Muscle layer of duodenum (tissue), 2 donors: ENCODE data around the gene F2R.

Experiments
- H3K27ac ChIP-seq: one replicate; pipeline ENCODE4 v1.7.0; 2013; ENCODE audit warnings: mild to moderate bottlenecking, low read length
- H3K27me3 ChIP-seq: one replicate; pipeline ENCODE4 v1.7.0; 2013; ENCODE audit warnings: low read depth, mild to moderate bottlenecking, control low read depth, low read length
- H3K36me3 ChIP-seq, 2 donors: one replicate each; pipeline ENCODE4 v1.7.0; 2013; ENCODE audit warnings: low read length in 2 of 2, control low read depth in 1 of 2, mild to moderate bottlenecking in 1 of 2; ENCODE audit not compliant: insufficient read depth in 2 of 2, control insufficient read depth in 1 of 2
- H3K4me1 ChIP-seq, 2 donors: one replicate each; pipeline ENCODE4 v1.7.0; 2013; ENCODE audit warnings: low read length in 2 of 2, mild to moderate bottlenecking in 2 of 2, control low read depth in 1 of 2, moderate library complexity in 1 of 2; ENCODE audit not compliant: insufficient read depth in 2 of 2, control insufficient read depth in 1 of 2
- H3K4me3 ChIP-seq, 2 donors: one replicate each; pipeline ENCODE4 v1.7.0; 2013; ENCODE audit warnings: low read length in 2 of 2, low read depth in 1 of 2, mild to moderate bottlenecking in 1 of 2
- H3K9me3 ChIP-seq, 2 donors: one replicate each; pipeline ENCODE4 v1.7.0; 2013; ENCODE audit warnings: low read length in 2 of 2, control low read depth in 1 of 2, mild to moderate bottlenecking in 1 of 2; ENCODE audit not compliant: control insufficient read depth in 1 of 2
- donor health status: healthy.

F2R gene

GRCh38 chr5:76691467-76692273 is 24.3 kb upstream of the F2R start:
- Histone ChIP-seq H3K9me3 (no peaks in the 10 kb centered on the region), H3K27me3 (no peaks in the 10 kb centered on the region), H3K36me3 (peaks cover 0 to 6% of the 10 kb centered on the region in 2 donors), H3K4me1 (peaks cover 0 to 4% of the 10 kb centered on the region in 2 donors), H3K27ac (no peak overlapping the region), H3K4me3 (no peak overlapping the region)

- no peak overlapping the region for H3K27ac ChIP-seq
- no peaks in the 10 kb centered on the region for H3K27me3 ChIP-seq
- H3K36me3 ChIP-seq = peaks cover 0 to 6% of the 10 kb centered on the region in 2 donors
Measured at GRCh38 chr5:76692274-76692540, 23.7 kb upstream of the F2R start.

GRCh38 chr5:76692651-76693050 is 23.3 kb upstream of the F2R start:
- Histone ChIP-seq H3K27ac (no peak overlapping the region), H3K9me3 (no peaks in the 10 kb centered on the region), H3K27me3 (no peaks in the 10 kb centered on the region), H3K36me3 (peaks cover 0 to 6% of the 10 kb centered on the region in 2 donors), H3K4me3 (no peak overlapping the region), H3K4me1 (peaks cover 0 to 4% of the 10 kb centered on the region in 2 donors)

More at GRCh38 chr5:76692274-76692540, 23.7 kb upstream of the F2R start:
- H3K4me1 ChIP-seq = peaks cover 0 to 4% of the 10 kb centered on the region in 2 donors
- no peak overlapping the region for H3K4me3 ChIP-seq
- no peaks in the 10 kb centered on the region for H3K9me3 ChIP-seq

- Histone ChIP-seq H3K4me3 (no peak overlapping the region), H3K27ac (no peak overlapping the region), H3K36me3 (peaks cover 0 to 11% of the 10 kb centered on the region in 2 donors), H3K4me1 (peaks cover 0 to 4% of the 10 kb centered on the region in 2 donors), H3K27me3 (no peaks in the 10 kb centered on the region), H3K9me3 (no peaks in the 10 kb centered on the region)
Measured at GRCh38 chr5:76693141-76693540, 22.8 kb upstream of the F2R start.

- Histone ChIP-seq H3K4me1 (peaks cover 0 to 4% of the 10 kb centered on the region in 2 donors), H3K27me3 (no peaks in the 10 kb centered on the region), H3K4me3 (no peak overlapping the region), H3K9me3 (no peaks in the 10 kb centered on the region), H3K36me3 (peaks cover 0 to 11% of the 10 kb centered on the region in 2 donors), H3K27ac (no peak overlapping the region)
Measured at GRCh38 chr5:76694317-76694716, 21.6 kb upstream of the F2R start.

GRCh38 chr5:76695346-76695745 is 20.6 kb upstream of the F2R start:
- H3K9me3 ChIP-seq = no peaks in the 10 kb centered on the region
- H3K36me3 ChIP-seq = peaks cover 0 to 11% of the 10 kb centered on the region in 2 donors
- no peaks in the 10 kb centered on the region for H3K27me3 ChIP-seq
- H3K4me3 ChIP-seq = no peak overlapping the region
- peaks cover 0 to 4% of the 10 kb centered on the region in 2 donors for H3K4me1 ChIP-seq
- no peak overlapping the region for H3K27ac ChIP-seq

GRCh38 chr5:76696251-76696650 is 19.7 kb upstream of the F2R start:
- Histone ChIP-seq H3K27ac (no peak overlapping the region), H3K4me3 (no peak overlapping the region), H3K9me3 (no peaks in the 10 kb centered on the region), H3K27me3 (no peaks in the 10 kb centered on the region), H3K36me3 (peaks cover 0 to 11% of the 10 kb centered on the region in 2 donors), H3K4me1 (peaks cover 0 to 2% of the 10 kb centered on the region in 2 donors)

- Histone ChIP-seq H3K4me1 (no peaks in the 10 kb centered on the region), H3K9me3 (no peaks in the 10 kb centered on the region), H3K4me3 (no peak overlapping the region), H3K27me3 (no peaks in the 10 kb centered on the region), H3K36me3 (peaks cover 0 to 11% of the 10 kb centered on the region in 2 donors), H3K27ac (no peak overlapping the region)
Measured at GRCh38 chr5:76697670-76698069, 18.3 kb upstream of the F2R start.

GRCh38 chr5:76700571-76700970 is 15.4 kb upstream of the F2R start:
- H3K36me3 ChIP-seq = peaks cover 0 to 11% of the 10 kb centered on the region in 2 donors
- H3K27me3 ChIP-seq = no peaks in the 10 kb centered on the region
- H3K9me3 ChIP-seq = no peaks in the 10 kb centered on the region
- no peak overlapping the region for H3K4me3 ChIP-seq
- H3K27ac ChIP-seq = no peak overlapping the region
- no peaks in the 10 kb centered on the region for H3K4me1 ChIP-seq

- peaks cover 0 to 6% of the 10 kb centered on the region in 2 donors for H3K36me3 ChIP-seq
Measured at GRCh38 chr5:76701298-76701697, 14.6 kb upstream of the F2R start.

GRCh38 chr5:76703707-76704106 is 12.2 kb upstream of the F2R start:
- H3K9me3 ChIP-seq = no peaks in the 10 kb centered on the region
- no peak overlapping the region for H3K4me3 ChIP-seq
- H3K27me3 ChIP-seq = no peaks in the 10 kb centered on the region
- H3K27ac ChIP-seq = no peak overlapping the region
- no peaks in the 10 kb centered on the region for H3K4me1 ChIP-seq
- no peaks in the 10 kb centered on the region for H3K36me3 ChIP-seq

More at GRCh38 chr5:76701298-76701697, 14.6 kb upstream of the F2R start:
- H3K4me1 ChIP-seq = no peaks in the 10 kb centered on the region
- H3K9me3 ChIP-seq = no peaks in the 10 kb centered on the region
- H3K27me3 ChIP-seq = no peaks in the 10 kb centered on the region
- H3K27ac ChIP-seq = no peak overlapping the region
- H3K4me3 ChIP-seq = no peak overlapping the region
